Loucy (cell line): ENCODE measurements around the gene C9orf78.

ENCODE experiments used
- H2AFZ ChIP-seq: fragments of 200-600 bp; sonication (generic); 2 replicates; pipeline ENCODE4 v1.6.0; 2016; ENCODE audit warnings: antibody characterized with exemption, mild to moderate bottlenecking, low read length, moderate library complexity
- H3F3A ChIP-seq: fragments of 200-600 bp; 2 replicates; pipeline ENCODE4 v1.6.0; 2016; ENCODE audit warnings: antibody characterized with exemption, low read depth, mild to moderate bottlenecking
- H3K27me3 ChIP-seq: fragments of 200-600 bp; sonication (generic); 2 replicates; pipeline ENCODE4 v1.6.1; 2014; ENCODE audit warnings: low read length, mild to moderate bottlenecking; ENCODE audit not compliant: insufficient read depth, poor library complexity, severe bottlenecking
- H3K36me3 ChIP-seq: fragments of 200-600 bp; sonication (generic); 2 replicates; pipeline ENCODE4 v1.6.1; 2016; ENCODE audit warnings: low read length; ENCODE audit not compliant: insufficient read depth
- H3K4me1 ChIP-seq: fragments of 200-600 bp; sonication (generic); 2 replicates; pipeline ENCODE4 v1.5.1; 2014; ENCODE audit warnings: low read length, mild to moderate bottlenecking; ENCODE audit not compliant: insufficient read depth, poor library complexity, severe bottlenecking
- H3K4me2 ChIP-seq: fragments of 200-600 bp; sonication (generic); 2 replicates; pipeline ENCODE4 v1.6.0; 2014; ENCODE audit warnings: antibody characterized with exemption, low read length, low read depth, mild to moderate bottlenecking; ENCODE audit not compliant: poor library complexity, severe bottlenecking
- H3K4me3 ChIP-seq: fragments of 200-600 bp; sonication (generic); 2 replicates; pipeline ENCODE4 v1.5.1; 2014; ENCODE audit warnings: low read length, mild to moderate bottlenecking, mixed read lengths; ENCODE audit not compliant: poor library complexity, severe bottlenecking
- H3K79me2 ChIP-seq: fragments of 200-600 bp; sonication (generic); 2 replicates; pipeline ENCODE4 v1.6.1; 2014; ENCODE audit warnings: low read length; ENCODE audit not compliant: insufficient read depth
- H3K9ac ChIP-seq: fragments of 200-600 bp; sonication (generic); 2 replicates; pipeline ENCODE4 v1.6.0; 2014; ENCODE audit warnings: mild to moderate bottlenecking, low read depth, low read length, moderate library complexity; ENCODE audit not compliant: poor library complexity, severe bottlenecking
- H3K9me2 ChIP-seq: fragments of 200-600 bp; sonication (generic); replicated peaks from 2 replicates; pipeline ENCODE4 v1.6.1; 2016; ENCODE audit warnings: low read depth, low read length, mixed read lengths
- H3K9me3 ChIP-seq: fragments of 200-600 bp; sonication (generic); 2 replicates; pipeline ENCODE4 v1.6.1; 2014; ENCODE audit warnings: mild to moderate bottlenecking, antibody characterized with exemption, low read length, low read depth; ENCODE audit not compliant: insufficient read depth
- H4K20me1 ChIP-seq: fragments of 200-600 bp; sonication (generic); 2 replicates; pipeline ENCODE4 v1.6.0; 2014; ENCODE audit warnings: antibody characterized with exemption, low read length, mild to moderate bottlenecking; ENCODE audit not compliant: insufficient read depth, poor library complexity, severe bottlenecking
- EZH2phosphoT487 ChIP-seq: fragments of 200-600 bp; IDR thresholded peaks from 2 replicates; pipeline ENCODE4 v1.6.1; 2018; ENCODE audit warnings: antibody characterized with exemption, mild to moderate bottlenecking, moderate library complexity, borderline replicate concordance
- TF ChIP-seq, protein P1 (sequence below): fragments of 200-600 bp; sonication (generic); conservative IDR thresholded peaks from 2 replicates; pipeline ENCODE4 v1.5.1; 2014; ENCODE audit warnings: mild to moderate bottlenecking, antibody characterized with exemption, low read length

C9orf78 gene

DNA sequence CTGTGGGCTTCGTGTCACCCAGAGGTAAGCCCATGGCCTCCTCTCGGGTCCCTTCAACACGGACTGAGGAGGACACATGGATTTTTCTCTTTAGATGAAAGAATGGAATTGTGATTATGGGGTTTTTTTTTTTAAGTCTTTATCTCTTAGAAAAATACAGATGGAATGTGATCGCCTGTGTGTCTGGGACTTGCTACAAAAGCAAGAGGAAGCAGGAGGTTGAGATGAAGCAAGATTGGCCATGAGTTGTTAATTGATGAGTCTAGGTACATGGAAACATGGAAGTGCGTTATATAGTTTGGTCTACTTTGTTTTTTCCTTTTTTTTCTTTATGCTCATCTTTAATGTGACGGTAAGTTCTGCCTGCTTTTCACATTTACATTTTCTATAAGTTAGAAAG is 14.8 kb upstream of the C9orf78 start:
- H3K4me1 ChIP-seq: peaks cover 8% of the 10 kb centered on the region
- H3F3A ChIP-seq: no peaks in the 10 kb centered on the region
- H2AFZ ChIP-seq: no peak overlapping the region
- H3K4me3 ChIP-seq: no peak overlapping the region
- H3K27me3 ChIP-seq: no peaks in the 10 kb centered on the region
- H3K9ac ChIP-seq: no peak overlapping the region
- H3K36me3 ChIP-seq: peaks cover 5% of the 10 kb centered on the region; the same call in 1 of the 2 replicates
- H4K20me1 ChIP-seq: no peaks in the 10 kb centered on the region
- no peak for TF ChIP-seq EZH2phosphoT487
- TF ChIP-seq, protein P1, sequence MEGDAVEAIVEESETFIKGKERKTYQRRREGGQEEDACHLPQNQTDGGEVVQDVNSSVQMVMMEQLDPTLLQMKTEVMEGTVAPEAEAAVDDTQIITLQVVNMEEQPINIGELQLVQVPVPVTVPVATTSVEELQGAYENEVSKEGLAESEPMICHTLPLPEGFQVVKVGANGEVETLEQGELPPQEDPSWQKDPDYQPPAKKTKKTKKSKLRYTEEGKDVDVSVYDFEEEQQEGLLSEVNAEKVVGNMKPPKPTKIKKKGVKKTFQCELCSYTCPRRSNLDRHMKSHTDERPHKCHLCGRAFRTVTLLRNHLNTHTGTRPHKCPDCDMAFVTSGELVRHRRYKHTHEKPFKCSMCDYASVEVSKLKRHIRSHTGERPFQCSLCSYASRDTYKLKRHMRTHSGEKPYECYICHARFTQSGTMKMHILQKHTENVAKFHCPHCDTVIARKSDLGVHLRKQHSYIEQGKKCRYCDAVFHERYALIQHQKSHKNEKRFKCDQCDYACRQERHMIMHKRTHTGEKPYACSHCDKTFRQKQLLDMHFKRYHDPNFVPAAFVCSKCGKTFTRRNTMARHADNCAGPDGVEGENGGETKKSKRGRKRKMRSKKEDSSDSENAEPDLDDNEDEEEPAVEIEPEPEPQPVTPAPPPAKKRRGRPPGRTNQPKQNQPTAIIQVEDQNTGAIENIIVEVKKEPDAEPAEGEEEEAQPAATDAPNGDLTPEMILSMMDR: no peak
- no peaks in the 10 kb centered on the region for H3K9me3 ChIP-seq
- no peak overlapping the region for H3K4me2 ChIP-seq
- no peaks in the 10 kb centered on the region for H3K79me2 ChIP-seq
- H3K9me2 ChIP-seq: no peaks in the 10 kb centered on the region

DNA sequence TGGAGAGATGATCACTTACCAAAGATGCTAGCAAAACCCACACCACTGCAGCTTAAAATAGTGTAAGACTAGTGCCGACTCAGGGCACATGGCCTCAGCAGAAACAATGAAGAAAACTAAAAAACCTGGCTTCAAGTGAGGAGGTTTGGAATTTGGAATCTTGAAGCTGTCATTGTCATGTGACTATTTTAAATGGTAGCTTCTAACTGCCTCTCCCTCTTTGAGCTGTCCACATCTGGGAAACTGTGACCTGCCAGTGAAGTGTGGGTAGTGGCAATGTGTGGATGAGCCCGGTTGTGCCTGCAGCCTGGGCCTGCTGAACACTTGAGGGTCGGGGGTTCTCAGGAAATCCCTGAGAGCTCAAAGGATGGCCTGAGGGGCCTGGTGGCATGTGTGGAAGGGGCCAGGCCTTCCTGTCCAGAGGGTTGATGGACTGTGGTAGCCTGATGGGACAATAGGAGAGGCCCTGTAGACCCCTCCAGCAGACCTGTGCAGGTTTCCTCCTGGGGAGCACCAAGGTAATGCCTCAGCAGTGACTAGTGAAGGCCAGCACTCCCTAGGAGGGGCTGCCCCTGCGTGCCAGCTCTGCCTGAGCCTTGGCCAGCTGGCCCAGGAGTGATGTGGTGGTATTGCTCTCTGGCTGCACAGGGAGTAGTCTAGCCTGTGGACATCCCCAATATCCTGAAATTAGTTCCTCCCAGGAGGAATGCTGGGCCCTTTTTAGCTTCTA is 13.8 kb upstream of the C9orf78 start:
- Histone ChIP-seq H3K4me3 (no peak overlapping the region), H3K9me3 (no peaks in the 10 kb centered on the region), H3K4me1 (no peaks in the 10 kb centered on the region), H4K20me1 (no peaks in the 10 kb centered on the region), H3F3A (no peaks in the 10 kb centered on the region), H3K36me3 (peaks cover 5% of the 10 kb centered on the region; the same call in 1 of the 2 replicates), H2AFZ (no peak overlapping the region), H3K79me2 (no peaks in the 10 kb centered on the region), H3K9me2 (no peaks in the 10 kb centered on the region), H3K27me3 (no peaks in the 10 kb centered on the region), H3K4me2 (no peak overlapping the region), H3K9ac (no peak overlapping the region)
- TF ChIP-seq, protein P1: no peak

DNA sequence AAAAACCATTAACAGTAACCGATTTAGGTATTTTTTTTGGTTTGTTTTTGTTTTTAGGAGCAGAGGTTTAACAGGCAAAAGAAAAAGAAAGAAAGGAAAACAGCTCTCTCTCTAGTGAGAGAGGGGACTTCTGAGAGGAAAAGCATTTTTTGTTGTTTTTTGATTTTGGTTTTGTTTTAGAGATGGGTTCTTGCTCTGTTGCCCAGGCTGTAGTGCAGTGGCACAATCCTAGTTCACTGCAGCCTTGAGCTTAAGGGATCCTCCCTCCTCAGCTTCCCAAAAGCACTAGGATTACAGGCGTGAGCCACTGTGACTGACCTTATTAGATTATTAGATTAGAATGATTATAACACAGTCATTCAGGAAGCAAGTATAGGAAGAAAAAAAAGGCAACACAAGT is 10.3 kb upstream of the C9orf78 start:
- peaks cover 9% of the 10 kb centered on the region; the same call in 1 of the 2 replicates for H3K79me2 ChIP-seq
- H3K9me3 ChIP-seq: no peaks in the 10 kb centered on the region
- no peaks in the 10 kb centered on the region for H3K36me3 ChIP-seq
- peaks cover 2% of the 10 kb centered on the region for H3K4me1 ChIP-seq
- TF ChIP-seq, protein P1: no peak
- no peak for TF ChIP-seq EZH2phosphoT487
- no peak overlapping the region for H3K4me2 ChIP-seq
- H3F3A ChIP-seq: no peaks in the 10 kb centered on the region
- H2AFZ ChIP-seq: no peak overlapping the region
- H3K4me3 ChIP-seq: no peak overlapping the region
- H3K9me2 ChIP-seq: no peaks in the 10 kb centered on the region
- H3K27me3 ChIP-seq: no peaks in the 10 kb centered on the region
- no peak overlapping the region for H3K9ac ChIP-seq
- no peaks in the 10 kb centered on the region for H4K20me1 ChIP-seq
